Fibroblast of the aortic adventitia (primary cell): ENCODE data around the gene TMEM59L. TPM values are rescaled to one million over a fixed set of nuclear protein-coding genes. Genes with fewer than 3 reads are reported as not detected.

Source experiments
- DNase-seq: peaks from one replicate; pipeline ENCODE4 v3.0.0-alpha.2; 2010; ENCODE audit warnings: low read depth
- H3K4me3 ChIP-seq: 2 replicates; pipeline ENCODE4 v1.5.1; 2011; ENCODE audit warnings: low read depth, mild to moderate bottlenecking, control low read depth, low read length, moderate library complexity
- CTCF ChIP-seq: IDR thresholded peaks from 2 replicates; pipeline ENCODE4 v1.5.1; 2011; ENCODE audit warnings: mild to moderate bottlenecking, low read length, control low read depth, inconsistent platforms; ENCODE audit not compliant: insufficient read depth
- total RNA-seq: library from RNA; depleted of rRNA; stranded (reverse); fragments of >200 nt; gene quantifications from 2 replicates; pipeline ENCODE4 v1.2.3, GENCODE V29; 2012; ENCODE audit warnings: low replicate concordance

The TMEM59L gene
- total RNA-seq, 1 donor: 2.2 TPM

DNA sequence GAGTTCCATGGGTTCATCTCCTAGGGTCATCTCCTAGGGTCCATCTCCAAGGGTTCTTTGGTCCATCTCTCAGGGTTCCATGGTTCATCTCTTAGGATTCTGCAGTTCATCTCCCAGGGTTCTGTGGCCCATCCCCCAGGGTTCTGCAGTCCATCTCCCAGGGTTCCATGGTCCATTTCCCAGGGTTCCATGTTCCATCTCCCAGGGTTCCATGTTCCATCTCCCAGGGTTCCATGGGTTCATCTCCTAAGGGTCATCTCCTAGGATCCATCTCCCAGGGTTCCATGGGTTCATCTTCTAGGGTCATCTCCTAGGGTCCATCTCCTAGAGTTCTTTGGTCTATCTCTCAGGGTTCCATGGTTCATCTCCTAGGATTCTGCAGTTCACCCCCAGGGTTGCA lies 4.9 kb downstream of the TMEM59L start:
- no peak for DNase-seq
- H3K4me3 ChIP-seq: no peak overlapping the region
- no peak for TF ChIP-seq CTCF

- no peak for TF ChIP-seq CTCF
- no peak for DNase-seq
- no peak overlapping the region for H3K4me3 ChIP-seq
Measured at GRCh38 chr19:18618236-18618635, 5.6 kb downstream of the TMEM59L start.

- DNase-seq: no peak
- H3K4me3 ChIP-seq: no peak overlapping the region
- no peak for TF ChIP-seq CTCF
Measured at GRCh38 chr19:18620311-18620710, 7.6 kb downstream of the TMEM59L start.

DNA sequence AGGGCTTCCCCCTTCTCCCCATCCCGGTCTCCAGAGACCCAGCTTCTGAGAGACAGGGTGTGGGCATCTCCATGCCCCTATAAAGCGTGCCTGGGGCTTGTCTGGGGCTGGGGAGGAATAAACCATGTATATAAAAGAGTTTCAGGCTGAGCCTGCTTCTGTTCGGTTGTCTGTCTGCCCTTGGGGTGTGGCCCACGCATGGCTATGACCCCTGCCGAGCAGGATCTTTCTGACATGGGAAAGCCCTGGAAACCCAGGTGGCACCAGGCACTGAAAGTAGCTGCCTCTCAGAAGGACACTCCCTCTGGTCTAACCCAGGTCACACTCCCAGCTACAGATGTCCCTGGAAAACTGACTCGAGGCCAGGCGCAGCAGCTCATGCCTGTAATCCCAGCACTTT lies 8.2 kb downstream of the TMEM59L start:
- no peak overlapping the region for H3K4me3 ChIP-seq
- no peak for TF ChIP-seq CTCF
- DNase-seq: no peak

GRCh38 chr19:18626906-18627305 lies 14.2 kb downstream of the TMEM59L start:
- no peak overlapping the region for H3K4me3 ChIP-seq
- no peak for TF ChIP-seq CTCF
- DNase-seq: no peak

GRCh38 chr19:18629166-18630088 lies 16.8 kb downstream of the TMEM59L start:
- TF ChIP-seq CTCF: no peak
- no peak overlapping the region for H3K4me3 ChIP-seq
- DNase-seq: no peak
